Esophagus (tissue), 2 donors: ENCODE measurements around the gene DBN1. TPM values are rescaled to one million over a fixed set of nuclear protein-coding genes. Genes with fewer than 3 reads are reported as not detected.
A peak's percentile ranks its signal among the peaks of the same experiment; 100 is the strongest.

ENCODE experiments used
- H3K27ac ChIP-seq, 2 donors: one replicate each; pipeline ENCODE4 v1.5.1; 2013; ENCODE audit warnings: low read depth in 2 of 2, mild to moderate bottlenecking in 2 of 2, inconsistent platforms in 1 of 2, low read length in 1 of 2, moderate library complexity in 1 of 2
- H3K27me3 ChIP-seq, 2 donors: one replicate each; pipeline ENCODE4 v1.6.1; 2013; ENCODE audit warnings: low read length in 2 of 2, control low read depth in 1 of 2, mild to moderate bottlenecking in 1 of 2; ENCODE audit not compliant: insufficient read depth in 2 of 2, control insufficient read depth in 1 of 2
- H3K36me3 ChIP-seq, 2 donors: one replicate each; pipeline ENCODE4 v1.6.1; 2013; ENCODE audit warnings: low read length in 1 of 2; ENCODE audit not compliant: control insufficient read depth in 2 of 2, insufficient read depth in 2 of 2
- H3K4me1 ChIP-seq, 2 donors: one replicate each; pipeline ENCODE4 v1.6.1; 2013; ENCODE audit warnings: low read length in 1 of 2; ENCODE audit not compliant: control insufficient read depth in 2 of 2, insufficient read depth in 2 of 2
- H3K4me3 ChIP-seq, 2 donors: one replicate each; pipeline ENCODE4 v1.5.1; 2013; ENCODE audit warnings: low read length in 2 of 2, mild to moderate bottlenecking in 2 of 2, low read depth in 1 of 2, moderate library complexity in 1 of 2
- H3K9me3 ChIP-seq, 2 donors: one replicate each; pipeline ENCODE4 v1.6.1; 2013; ENCODE audit warnings: mild to moderate bottlenecking in 2 of 2, low read depth in 1 of 2, low read length in 1 of 2, moderate library complexity in 1 of 2; ENCODE audit not compliant: control insufficient read depth in 2 of 2, insufficient read depth in 1 of 2
- WGBS, 2 donors: extraction: QIAGEN DNeasy Blood & Tissue Kit; methylation state at CpG; one replicate each; pipeline ENCODE4 v1.1.7; 2013; 5-methylcytosine and 5-hydroxymethylcytosine counted together
- polyA plus RNA-seq, 2 donors: library from polyadenylated mRNA; stranded (reverse); fragments of 200-250 nt; gene quantifications; one replicate each; pipeline ENCODE4 v1.2.3, GENCODE V29; 2013
- donor health status: healthy with polysubstance abuse.
- donor health status: Bipolar disorder and iron deficiency.

DBN1 gene
- polyA plus RNA-seq, 2 donors, result 18.2 to 24.7 TPM

DNA sequence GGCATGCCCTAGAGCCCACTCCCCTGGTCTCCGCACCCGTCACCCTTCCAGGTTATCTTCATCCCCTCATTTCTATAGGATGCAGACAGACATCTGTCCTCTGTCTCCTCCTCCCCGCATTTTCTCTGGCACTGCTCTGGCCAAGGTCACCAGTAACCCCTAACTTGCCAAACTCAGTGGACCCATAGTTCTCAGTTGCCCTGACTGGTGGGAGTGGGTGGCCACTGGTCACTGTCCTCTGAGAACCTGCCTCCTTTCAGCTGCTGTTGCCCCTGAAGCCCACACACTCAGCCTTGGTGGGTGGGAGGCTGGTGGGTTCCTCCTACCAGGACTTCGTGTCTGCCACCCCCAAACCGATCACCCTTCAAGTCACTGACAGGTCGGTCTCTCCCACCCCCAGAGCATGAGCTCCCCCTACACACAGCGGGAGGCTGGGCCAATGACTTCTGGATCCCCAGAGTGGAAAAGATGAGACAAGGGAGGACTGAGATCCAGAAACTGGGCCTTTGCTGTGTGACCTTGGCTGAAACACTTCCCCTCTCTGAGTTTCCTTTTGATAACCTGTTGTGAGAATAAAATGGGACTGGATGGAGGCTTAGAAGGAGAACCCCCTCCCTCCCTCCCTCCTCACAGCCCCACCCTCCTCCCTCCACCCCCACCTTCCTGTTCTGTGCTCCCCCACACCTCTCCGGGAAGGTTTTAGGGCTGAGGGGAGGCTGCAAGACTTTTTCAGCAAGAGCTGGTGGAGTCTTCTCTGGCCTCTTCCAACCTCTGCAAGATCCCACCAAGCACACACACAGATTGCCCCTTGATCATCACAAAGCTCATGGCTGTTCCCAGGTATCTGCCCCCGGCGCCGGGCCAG lies 2.4 kb upstream of the DBN1 start:
- Histone ChIP-seq H3K27ac (peak overlapping the region in 1 of 2 donors; percentile 45), H3K36me3 (no peaks in the 10 kb centered on the region), H3K4me3 (no peak overlapping the region), H3K9me3 (no peaks in the 10 kb centered on the region), H3K27me3 (no peaks in the 10 kb centered on the region), H3K4me1 (peaks cover 11 to 24% of the 10 kb centered on the region in 2 donors)
- WGBS, 2 donors, result 63 to 67% methylated on average over 11 of the region's 11 CpGs

DNA sequence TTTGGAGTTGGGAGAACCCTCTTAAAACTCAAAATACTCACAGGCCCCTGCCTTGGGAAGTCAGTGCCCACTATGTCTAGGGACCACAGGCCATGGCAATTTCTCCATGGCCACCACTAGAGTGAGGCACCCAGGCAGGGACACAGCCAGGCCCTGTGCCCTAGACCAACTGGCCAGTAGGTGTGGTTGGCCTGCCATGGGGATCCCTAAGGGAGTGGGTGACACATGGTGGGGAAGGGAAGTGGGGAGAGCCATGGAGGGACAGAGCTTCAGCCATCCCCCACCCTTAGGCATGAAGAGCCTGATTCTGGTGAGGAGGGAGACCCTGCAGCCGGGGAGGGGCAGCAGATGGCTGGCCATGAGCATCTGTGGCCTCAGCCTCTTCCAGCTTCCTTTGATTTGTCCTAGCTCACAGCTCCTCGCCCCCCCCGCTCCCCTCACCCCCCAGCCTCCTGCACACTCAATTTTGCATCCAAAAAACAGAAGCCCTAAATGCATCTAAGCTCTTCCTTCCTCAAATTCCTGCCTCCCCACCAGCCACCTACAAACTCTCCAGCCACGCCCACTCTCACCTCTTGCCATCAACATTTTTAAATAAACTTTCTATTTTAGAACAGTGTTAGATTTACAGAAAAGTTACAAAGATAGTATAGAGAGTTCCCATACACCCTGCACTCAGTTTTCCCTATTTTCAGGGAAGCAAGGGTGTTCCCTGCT lies 1.6 kb upstream of the DBN1 start:
- H3K27me3 ChIP-seq, result no peaks in the 10 kb centered on the region
- no peak overlapping the region for H3K4me3 ChIP-seq
- H3K4me1 ChIP-seq, result peaks cover 11 to 26% of the 10 kb centered on the region in 2 donors
- no peaks in the 10 kb centered on the region for H3K9me3 ChIP-seq
- peak overlapping the region; percentile 11 to 72 for H3K27ac ChIP-seq
- no peaks in the 10 kb centered on the region for H3K36me3 ChIP-seq
- 49 to 53% methylated on average over 3 to 4 of the region's 4 CpGs for WGBS, 2 donors

DNA sequence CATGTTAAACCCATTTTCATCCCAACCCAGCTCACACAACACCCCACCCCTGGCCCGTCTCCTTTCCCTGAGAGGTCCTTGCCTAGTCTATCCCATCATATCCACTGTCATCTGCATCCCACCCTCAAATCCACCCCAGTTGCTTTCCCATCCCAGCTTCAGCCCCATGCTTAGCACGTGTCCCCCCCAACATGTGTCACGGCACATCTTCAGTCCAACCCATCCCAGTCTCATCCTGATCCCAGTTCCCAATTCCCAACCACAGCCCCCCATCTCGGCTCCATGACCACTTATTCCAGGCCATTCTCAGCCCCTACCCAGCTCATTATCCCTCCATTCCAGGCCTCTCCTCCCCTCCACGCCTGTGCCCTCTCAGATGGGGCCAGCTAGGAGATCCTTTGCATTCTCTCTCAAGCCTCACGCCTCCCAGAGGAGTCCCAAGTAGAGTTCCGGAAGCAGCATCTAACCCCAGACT lies 605 bp upstream of the DBN1 start:
- peaks cover 10 to 26% of the 10 kb centered on the region in 2 donors for H3K4me1 ChIP-seq
- peak overlapping the region; percentile 11 to 28 for H3K27ac ChIP-seq
- H3K9me3 ChIP-seq, result no peaks in the 10 kb centered on the region
- H3K27me3 ChIP-seq, result no peaks in the 10 kb centered on the region
- H3K36me3 ChIP-seq, result no peaks in the 10 kb centered on the region
- no peak overlapping the region for H3K4me3 ChIP-seq
- WGBS, 2 donors, result 52 to 60% methylated on average over 7 of the region's 7 CpGs

DNA sequence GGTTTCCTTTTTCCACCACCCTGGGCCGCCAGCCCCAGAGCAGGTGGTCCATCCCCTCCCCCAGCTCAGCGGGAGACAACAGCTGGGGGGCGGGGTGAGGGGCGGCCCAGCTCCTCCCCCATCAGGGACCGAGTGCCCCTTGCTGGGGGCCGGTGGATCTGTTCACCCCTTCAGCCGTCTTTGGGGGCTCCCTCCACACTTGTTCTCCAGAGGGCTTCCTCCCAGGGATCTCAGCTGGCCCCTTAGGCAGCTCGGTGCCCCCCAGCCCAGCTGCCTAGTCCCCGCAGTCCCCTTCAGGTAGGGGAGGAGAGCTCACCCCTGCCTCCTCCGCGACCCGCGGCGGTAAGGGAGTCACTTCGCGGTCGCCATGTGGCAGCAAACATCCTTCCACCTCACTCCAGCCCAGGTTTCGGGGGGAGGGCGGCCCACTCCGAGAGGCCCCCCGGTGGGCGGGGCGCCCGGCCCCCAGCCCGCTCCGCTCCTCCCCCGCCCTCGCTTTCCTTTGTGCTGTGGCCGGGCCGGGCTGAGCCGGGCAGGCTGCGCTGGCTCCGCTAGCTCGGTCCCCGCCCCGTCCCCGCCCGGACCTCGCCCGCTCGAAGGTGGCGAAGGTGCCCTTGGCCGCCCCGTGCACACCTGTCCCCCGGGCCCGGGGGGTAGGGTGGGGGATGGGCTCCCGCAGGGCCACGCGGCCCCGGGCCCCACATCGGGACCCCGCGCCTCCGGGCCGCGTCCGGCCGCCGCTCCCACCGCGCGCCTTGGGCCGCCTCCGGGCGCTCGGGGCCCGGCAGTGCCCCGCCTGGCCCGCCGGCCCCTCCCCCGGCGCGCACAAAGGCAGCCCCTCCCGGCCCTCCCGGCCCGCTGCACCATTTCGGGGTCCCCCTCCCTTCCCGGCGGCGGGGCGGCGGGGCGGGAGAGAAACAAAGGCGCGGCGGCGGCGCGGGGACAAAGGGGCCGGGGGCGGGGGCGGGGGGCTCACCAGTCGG lies 683 bp downstream of the DBN1 start:
- Histone ChIP-seq H3K27ac (peak overlapping the region; percentile 43 to 72), H3K27me3 (no peaks in the 10 kb centered on the region), H3K36me3 (no peaks in the 10 kb centered on the region), H3K4me3 (peak overlapping the region; percentile 52 to 63), H3K4me1 (peaks cover 9 to 21% of the 10 kb centered on the region in 2 donors), H3K9me3 (no peaks in the 10 kb centered on the region)
- WGBS, 2 donors, result 1 to 2% methylated on average over 41 to 93 of the region's 93 CpGs

DNA sequence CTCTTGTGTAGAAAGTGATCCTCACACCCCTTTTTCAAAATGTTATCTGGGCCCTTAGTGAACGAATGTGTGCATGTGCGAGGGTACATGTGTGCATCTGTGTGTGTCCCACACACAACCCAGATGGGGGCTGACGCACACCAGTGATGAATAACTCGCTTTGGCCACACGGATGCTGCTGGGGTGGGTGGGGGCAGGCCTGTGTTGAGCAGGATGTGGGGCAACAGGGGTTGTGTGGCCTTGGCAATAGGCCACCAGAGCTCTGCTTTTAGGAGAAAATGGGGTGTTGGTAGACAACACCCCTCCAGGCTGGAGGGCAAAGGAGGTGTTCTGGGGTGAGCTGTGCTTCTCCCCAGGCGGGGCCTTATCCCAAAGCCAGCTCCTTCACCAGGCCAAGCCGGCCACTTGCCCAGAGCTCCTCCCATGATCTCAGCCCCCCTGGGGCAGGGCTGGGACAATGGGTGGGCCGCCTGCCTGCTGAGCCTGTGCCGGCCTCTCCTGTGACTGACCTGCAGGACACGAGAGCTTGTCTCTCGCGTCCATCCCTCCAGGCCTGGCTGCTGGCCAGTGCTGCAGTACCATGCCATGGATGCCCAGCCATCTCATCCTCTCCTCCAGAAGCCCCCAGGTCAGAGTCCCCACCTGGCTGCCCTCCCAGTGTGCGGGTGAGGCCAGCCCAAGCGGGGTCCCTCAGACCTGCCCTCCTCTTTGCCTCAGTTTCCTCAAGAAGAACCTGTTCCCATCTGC lies 1.7 kb downstream of the DBN1 start:
- no peak overlapping the region for H3K4me3 ChIP-seq
- peak overlapping the region in 1 of 2 donors; percentile 38 for H3K27ac ChIP-seq
- WGBS, 2 donors, result 55 to 70% methylated on average over 13 to 14 of the region's 14 CpGs
- H3K4me1 ChIP-seq, result peaks cover 9 to 21% of the 10 kb centered on the region in 2 donors
- peaks cover 0 to 4% of the 10 kb centered on the region in 2 donors for H3K36me3 ChIP-seq
- H3K9me3 ChIP-seq, result no peaks in the 10 kb centered on the region
- no peaks in the 10 kb centered on the region for H3K27me3 ChIP-seq

DNA sequence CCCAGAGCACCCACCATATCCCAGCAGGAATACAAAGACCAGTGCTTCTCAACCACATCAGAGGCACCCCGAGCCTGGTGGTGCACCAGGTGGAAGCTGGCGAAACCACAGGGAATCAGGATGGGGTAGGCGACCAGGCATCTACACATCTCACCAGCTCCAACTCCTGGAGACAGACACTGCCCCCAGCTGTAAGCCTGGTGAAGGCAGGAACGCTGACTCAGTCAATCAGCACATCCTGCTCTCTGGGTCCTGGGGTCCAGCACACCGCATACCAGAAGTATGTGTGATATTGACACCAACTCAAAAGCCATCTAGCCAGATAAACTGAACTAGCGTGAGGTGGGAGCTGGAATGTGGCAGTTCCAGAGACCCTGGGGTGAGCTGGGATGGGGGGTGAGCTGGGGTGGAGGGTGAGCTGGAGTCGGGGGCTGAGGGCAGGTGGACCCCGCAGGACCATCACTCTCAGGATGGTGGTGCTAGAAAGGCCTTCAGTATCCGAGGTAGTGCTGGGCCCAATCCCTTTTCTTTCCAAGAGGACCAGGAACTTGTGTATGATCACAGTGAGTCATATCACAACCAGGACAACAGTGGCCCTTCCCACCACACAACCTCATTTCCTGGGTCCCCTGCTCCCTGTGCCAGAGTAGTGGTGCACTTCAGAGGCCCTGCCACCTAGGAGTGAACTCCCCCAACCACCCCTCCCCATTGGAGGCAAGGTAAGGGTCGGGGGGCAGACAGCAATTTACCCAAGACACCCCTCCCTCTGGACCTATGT lies 2.5 kb downstream of the DBN1 start:
- H3K36me3 ChIP-seq, result peaks cover 2 to 12% of the 10 kb centered on the region in 2 donors
- H3K4me3 ChIP-seq, result no peak overlapping the region
- peak overlapping the region in 1 of 2 donors; percentile 38 for H3K27ac ChIP-seq
- WGBS, 2 donors, result 81 to 85% methylated on average over 10 of the region's 10 CpGs
- H3K27me3 ChIP-seq, result no peaks in the 10 kb centered on the region
- H3K9me3 ChIP-seq, result no peaks in the 10 kb centered on the region
- H3K4me1 ChIP-seq, result peaks cover 9 to 19% of the 10 kb centered on the region in 2 donors

DNA sequence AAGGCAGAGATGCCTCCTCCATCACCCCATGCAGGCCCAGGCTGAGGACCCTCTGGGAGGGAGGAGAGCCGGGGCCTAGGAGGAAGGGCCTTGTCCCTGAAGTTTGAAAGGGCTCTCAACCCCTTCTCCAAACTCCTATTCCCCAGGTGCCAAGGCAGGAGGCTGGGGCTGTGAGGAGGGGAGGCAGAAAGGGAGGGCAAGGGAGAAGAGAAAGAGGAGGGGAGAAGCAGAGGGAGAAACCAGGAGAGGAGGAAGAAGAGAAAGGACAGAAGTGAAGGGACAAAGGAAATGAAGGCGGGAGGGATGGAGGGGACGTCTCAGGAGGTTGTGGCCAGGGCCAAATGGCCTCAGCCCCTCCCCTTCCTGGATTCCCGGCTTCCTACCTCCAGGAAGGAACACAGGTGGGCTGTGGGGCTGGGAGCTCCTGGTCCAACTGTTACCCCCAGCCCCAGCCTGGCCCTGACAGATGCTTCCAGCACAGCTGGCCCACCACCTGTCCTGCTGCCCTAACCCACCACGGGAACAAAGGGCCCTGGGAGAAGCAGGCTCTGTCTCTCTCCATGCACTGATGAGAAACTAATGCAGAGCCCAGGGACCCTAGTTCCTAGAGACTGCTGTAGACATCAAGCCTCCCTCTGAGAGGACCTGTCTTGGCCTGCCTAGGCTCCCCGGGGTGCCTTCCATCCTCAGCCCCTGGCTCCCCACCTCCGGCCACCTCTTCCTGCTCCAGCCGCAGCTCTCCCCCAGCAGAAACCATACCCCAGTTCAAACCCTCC lies 3.5 kb downstream of the DBN1 start:
- WGBS, 2 donors, result 74 to 86% methylated on average over 8 of the region's 8 CpGs
- Histone ChIP-seq H3K4me1 (peaks cover 9 to 19% of the 10 kb centered on the region in 2 donors), H3K9me3 (no peaks in the 10 kb centered on the region), H3K27me3 (no peaks in the 10 kb centered on the region), H3K27ac (no peak overlapping the region), H3K4me3 (no peak overlapping the region), H3K36me3 (peaks cover 2 to 14% of the 10 kb centered on the region in 2 donors)
